NCI-H446 (cell line): Measurements from ENCODE around the gene STARD7.
"Not testable (repeated sequence)": the region's sequence is repeated elsewhere in the genome, so short reads cannot be mapped to it uniquely, and the experiment has no call there.

ENCODE experiments used
- DNase-seq, 2 experiments: peaks; one replicate each; lab custom pipeline; 2025; lab: John Stamatoyannopoulos, UW

The STARD7 gene

GRCh38 chr2:96163768-96164429 lies 44.7 kb downstream of the STARD7 start:
- DNase-seq = no peak

- DNase-seq = no peak
These were observed 45.2 kb downstream of the STARD7 start for GRCh38 chr2:96163415-96163767.

GRCh38 chr2:96161898-96162297 lies 46.7 kb downstream of the STARD7 start:
- no peak for DNase-seq

DNA sequence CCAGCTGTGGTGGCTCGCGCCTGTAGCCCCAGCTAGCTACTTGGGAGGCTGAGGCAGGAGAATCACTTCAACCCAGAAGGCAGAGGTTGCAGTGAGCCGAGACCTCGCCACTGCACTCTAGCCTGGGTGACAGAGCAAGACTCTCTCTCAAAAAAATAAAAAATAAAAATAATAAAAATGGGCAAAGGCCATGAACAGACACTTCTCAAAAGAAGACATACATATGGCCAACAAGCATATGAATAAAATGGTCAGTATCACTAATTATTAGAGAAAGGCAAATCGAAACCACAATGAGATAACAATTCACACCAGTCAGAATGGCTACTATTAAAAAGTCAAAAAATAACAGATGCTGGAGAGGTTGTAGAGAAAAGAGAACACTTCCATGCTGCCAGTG lies 48.3 kb downstream of the STARD7 start:
- not testable (repeated sequence) for DNase-seq

DNA sequence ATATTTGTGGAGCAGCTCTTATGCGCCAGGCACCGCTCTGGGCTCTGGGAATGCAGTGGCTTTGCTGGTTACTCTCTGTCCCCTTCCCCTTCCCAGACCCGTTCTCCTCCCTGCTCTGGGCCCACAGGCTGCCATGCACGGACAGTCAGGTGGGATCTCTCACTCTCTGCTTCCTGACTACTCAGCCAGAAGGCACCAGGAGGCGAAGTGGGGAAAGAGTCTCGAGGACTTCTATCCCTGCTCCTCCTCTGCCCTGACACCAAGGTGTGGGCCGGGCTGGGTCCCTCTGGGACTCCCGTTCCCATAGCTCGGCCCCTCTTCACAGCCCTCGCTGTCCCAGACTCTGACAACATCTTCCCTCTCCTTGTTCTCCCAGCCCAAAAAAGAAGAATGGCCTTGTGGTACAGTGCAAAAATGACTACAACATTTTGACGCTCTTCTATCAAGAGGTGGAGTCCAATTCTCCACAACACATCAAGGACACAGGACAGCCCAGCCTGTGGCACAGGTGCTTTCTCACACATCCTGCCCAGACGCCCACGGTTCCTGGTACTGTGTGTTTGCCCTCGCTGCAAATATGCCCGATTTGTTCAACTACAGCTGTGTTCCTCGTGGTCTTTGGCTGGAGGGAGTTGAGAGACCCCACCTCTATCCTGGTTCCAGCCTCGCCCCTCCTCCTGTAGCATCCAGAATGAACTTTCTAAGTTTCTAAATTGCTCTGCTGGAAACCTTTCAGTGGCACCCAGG lies 49.4 kb downstream of the STARD7 start:
- no peak for DNase-seq

GRCh38 chr2:96158554-96158940 lies 50.1 kb downstream of the STARD7 start:
- no peak for DNase-seq

- no peak for DNase-seq
These were observed 50.7 kb downstream of the STARD7 start for GRCh38 chr2:96157649-96158553.

DNA sequence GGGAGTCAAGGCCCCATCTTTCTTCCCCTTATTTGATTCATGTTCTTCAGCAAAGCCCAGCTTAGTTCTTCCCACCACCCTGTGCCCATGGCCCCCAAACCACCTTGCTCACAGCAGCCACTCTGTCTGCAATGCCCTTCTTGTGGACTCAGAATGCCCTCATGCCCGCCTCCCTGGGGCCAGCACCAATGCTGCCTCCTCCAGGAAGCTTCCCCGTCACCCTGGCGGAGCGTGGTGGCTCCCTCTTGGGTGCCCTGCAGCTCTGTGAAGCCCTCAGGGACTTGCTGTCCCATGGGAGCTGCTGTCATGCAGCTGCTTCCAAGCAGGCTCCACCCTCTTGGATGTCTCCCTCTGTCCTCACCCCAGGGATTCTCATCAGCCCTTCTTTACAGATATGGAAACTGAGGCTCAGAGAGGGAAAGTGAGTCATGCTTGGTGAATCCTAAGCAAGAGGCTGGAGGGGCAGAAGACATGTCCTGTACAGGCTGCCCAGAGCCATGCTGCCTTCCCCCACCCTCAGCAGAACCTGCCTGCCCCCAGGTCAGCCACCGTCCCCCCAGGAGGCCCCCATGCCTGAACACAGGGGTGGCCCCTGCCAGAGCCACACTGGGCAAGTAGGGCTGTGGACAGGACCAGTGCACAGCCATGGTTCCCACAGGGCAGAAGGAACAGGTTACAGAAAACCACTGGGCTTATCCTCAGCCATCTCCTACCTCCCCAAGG lies 51.5 kb downstream of the STARD7 start:
- no peak for DNase-seq

GRCh38 chr2:96156011-96156820 lies 52.4 kb downstream of the STARD7 start:
- DNase-seq = no peak

DNA sequence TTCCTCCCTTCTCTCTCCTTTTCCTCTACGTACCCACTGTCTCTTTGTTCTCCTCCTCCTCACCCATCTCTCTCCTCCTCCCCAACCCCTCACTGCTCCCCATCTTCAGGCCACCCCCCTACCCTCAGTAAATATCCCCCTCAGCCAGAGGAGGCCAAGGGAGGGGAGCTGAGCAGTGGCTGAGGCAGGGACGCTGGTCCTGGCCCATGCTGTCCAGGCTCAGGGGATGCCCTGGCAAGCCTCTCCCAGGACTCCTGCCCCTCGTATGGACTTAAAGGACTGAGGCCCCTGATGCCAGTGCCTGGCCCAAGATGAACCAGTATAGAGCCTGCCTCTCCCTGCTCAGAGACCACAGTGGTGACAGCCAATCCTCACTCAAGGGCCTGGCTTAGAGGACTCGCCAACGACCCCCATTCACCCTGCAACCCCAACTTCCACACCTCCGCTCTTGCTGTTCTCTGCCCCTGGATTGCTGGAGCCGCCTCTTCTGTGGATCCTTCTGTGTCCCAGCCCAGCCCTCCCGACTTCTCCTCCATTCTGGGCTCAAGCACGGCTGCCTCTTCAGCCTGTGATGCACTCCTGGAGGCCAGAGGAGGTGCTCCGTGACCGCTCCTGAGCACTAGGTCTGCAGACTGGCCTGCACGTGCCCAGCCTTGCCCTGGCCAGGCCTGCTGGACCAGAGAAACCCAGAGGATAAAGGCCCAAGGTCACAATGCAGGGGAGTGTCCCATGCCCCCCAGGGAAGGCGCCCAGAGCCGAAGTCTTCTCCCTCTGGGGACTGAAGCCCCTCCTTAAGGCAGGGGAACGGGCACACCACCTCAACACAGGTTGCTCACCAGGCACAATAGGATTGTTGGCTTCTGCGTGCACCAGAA lies 53.9 kb downstream of the STARD7 start:
- DNase-seq = no peak

DNA sequence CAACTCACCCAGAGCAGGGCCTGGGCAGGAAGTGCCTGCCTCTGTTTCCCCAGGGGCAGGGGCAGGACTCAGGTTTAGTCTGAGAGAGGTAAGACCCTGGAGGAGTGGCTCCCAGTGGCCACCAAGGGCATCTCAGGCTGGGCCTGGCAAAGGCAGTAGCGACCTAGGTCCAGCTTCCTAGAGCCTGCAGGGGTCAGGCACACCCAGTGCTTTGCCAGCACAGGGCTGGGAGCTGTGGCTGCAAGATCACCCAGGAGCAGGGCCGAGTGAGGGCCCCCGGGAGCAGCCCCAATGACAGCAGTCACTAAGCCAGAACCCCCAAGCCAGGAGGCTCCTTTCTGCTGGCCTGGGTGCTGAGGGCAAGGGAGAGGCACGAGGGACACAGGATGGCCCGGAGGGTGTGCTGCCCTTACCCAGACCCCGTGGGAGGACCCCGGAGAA lies 54.6 kb downstream of the STARD7 start:
- no peak for DNase-seq

- no peak for DNase-seq
These were observed 55.3 kb downstream of the STARD7 start for GRCh38 chr2:96153291-96153713.

DNA sequence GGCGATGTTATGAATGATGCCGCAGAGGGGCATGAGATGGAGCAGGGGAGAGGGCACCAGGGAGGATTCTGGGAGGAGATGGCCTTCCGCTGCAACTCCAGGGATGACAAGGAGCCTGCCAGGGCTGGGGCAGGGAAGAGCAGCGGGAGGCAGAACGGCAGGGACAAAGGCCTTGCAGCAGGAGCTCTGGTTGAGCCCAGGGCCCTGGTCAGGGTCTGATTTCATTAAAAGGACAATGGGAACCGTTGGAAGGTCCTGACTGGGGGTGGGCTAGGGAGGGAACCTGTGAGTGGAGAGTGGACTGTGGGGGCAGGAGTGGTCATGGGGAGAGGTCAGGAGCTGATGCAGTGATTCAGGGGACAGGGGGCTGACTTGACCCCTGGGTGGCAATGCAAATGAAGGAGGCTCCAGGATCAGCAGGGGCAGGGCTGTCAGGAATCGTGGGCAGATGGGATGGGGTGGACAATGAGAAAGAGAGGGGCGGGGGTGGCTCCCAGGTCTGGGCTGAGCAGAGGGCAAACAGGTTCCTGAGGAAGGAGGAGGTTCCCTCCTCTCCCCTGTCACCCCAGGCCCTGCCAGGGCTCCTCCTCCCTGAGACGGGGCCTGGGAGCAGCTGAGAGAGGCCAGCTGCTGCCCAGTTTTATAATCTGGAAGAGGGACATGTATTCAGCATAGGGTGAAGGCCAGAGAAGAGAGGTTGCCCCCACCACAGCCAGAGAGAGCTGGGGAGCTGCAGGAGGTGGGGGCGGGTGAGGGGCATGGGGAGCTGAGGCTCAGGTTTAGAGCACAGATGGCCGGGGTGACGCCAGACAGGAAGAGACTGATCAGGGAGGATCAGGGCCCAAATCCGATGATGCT lies 56.1 kb downstream of the STARD7 start:
- DNase-seq = no peak

DNA sequence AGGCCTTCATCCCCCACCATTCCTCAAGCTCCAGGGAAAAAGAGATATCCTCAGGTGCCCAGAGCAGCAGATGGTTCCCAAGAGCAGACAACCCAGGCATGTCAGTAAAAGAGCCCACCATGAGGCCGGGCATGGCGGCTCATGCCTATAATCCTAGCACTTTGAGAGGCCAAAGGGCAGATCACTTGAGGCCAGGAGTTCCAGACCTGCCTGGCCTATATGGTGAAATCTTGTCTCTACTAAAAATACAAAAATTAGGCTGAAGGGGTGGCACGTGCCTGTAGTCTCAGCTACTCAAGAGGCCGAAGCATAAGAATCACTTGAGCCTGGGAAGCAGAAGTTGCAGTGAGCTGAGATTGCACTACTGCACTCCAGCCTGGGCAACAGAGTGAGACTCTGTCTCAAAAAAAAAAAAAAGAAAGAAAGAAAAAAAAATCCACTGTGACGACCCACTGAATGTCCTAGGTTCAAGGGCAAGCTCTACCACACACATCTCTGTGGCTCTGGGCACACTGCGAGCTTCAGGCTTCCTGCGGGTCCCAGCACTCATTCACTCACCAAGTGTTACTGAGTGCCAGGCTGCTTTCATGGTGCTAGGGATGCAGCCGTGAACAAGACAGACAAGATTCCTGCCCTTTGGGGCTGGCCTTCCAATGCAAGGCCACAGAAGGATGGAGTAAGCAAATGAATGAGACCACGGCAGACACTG lies 56.9 kb downstream of the STARD7 start:
- no peak for DNase-seq

GRCh38 chr2:96150791-96151594 lies 57.6 kb downstream of the STARD7 start:
- no peak for DNase-seq

GRCh38 chr2:96150007-96150640 lies 58.5 kb downstream of the STARD7 start:
- DNase-seq = no peak
